H54 (cell line): Measurements from ENCODE around the gene CARD11.

Source experiments
- DNase-seq: peaks from one replicate; pipeline ENCODE4 v3.0.0; 2011; ENCODE audit warnings: low spot score, mixed read lengths; ENCODE audit not compliant: insufficient read length
- FAIRE-seq: peaks from 3 replicates; lab custom pipeline; 2011; peaks lifted over from hg19 to GRCh38; lab: Jason Lieb, UNC
- POLR2A ChIP-seq: IDR thresholded peaks from 2 replicates; pipeline ENCODE4 v1.6.1; 2011; ENCODE audit warnings: low read depth, mild to moderate bottlenecking, low read length

The CARD11 gene

GRCh38 chr7:3073763-3074458, 30.2 kb upstream of the CARD11 start:
- no peak for DNase-seq
- TF ChIP-seq POLR2A = no peak
- no peak for FAIRE-seq

GRCh38 chr7:3070908-3071307, 27.2 kb upstream of the CARD11 start:
- FAIRE-seq (no peak), DNase-seq (no peak)
- no peak for TF ChIP-seq POLR2A

GRCh38 chr7:3069771-3070449, 26.2 kb upstream of the CARD11 start:
- no peak for TF ChIP-seq POLR2A
- no peak for DNase-seq
- no peak for FAIRE-seq

- FAIRE-seq (no peak), DNase-seq (no peak)
- no peak for TF ChIP-seq POLR2A
These were observed 24.9 kb upstream of the CARD11 start for GRCh38 chr7:3068530-3068929.

- DNase-seq (no peak), FAIRE-seq (no peak)
- no peak for TF ChIP-seq POLR2A
These were observed 24.1 kb upstream of the CARD11 start for GRCh38 chr7:3067606-3068380.

GRCh38 chr7:3067193-3067592, 23.5 kb upstream of the CARD11 start:
- no peak for TF ChIP-seq POLR2A

GRCh38 chr7:3066506-3066905, 22.8 kb upstream of the CARD11 start:
- no peak for DNase-seq
- FAIRE-seq = no peak
- no peak for TF ChIP-seq POLR2A

More at GRCh38 chr7:3067193-3067592, 23.5 kb upstream of the CARD11 start:
- DNase-seq (no peak), FAIRE-seq (no peak)

- peak; percentile 85 for DNase-seq
- FAIRE-seq = no peak
- TF ChIP-seq POLR2A = no peak
These were observed 22.1 kb upstream of the CARD11 start for GRCh38 chr7:3065724-3066143.

GRCh38 chr7:3064067-3064466, 20.4 kb upstream of the CARD11 start:
- TF ChIP-seq POLR2A = no peak
- FAIRE-seq = no peak

GRCh38 chr7:3063016-3063753, 19.5 kb upstream of the CARD11 start:
- TF ChIP-seq POLR2A = no peak
- no peak for FAIRE-seq

More at GRCh38 chr7:3064067-3064466, 20.4 kb upstream of the CARD11 start:
- no peak for DNase-seq

GRCh38 chr7:3057066-3057420, 13.4 kb upstream of the CARD11 start:
- DNase-seq = no peak
- FAIRE-seq = no peak
- no peak for TF ChIP-seq POLR2A

More at GRCh38 chr7:3063016-3063753, 19.5 kb upstream of the CARD11 start:
- no peak for DNase-seq

- DNase-seq = no peak
- TF ChIP-seq POLR2A = no peak
- FAIRE-seq = no peak
These were observed 12.8 kb upstream of the CARD11 start for GRCh38 chr7:3056234-3057065.

- DNase-seq (no peak), FAIRE-seq (no peak)
- no peak for TF ChIP-seq POLR2A
These were observed 12.0 kb upstream of the CARD11 start for GRCh38 chr7:3055626-3056025.
